ENCODE measurements around the gene EDEM2.
"Not testable (repeated sequence)": the region's sequence is repeated elsewhere in the genome, so short reads cannot be mapped to it uniquely, and the experiment has no call there.

The EDEM2 gene

DNA sequence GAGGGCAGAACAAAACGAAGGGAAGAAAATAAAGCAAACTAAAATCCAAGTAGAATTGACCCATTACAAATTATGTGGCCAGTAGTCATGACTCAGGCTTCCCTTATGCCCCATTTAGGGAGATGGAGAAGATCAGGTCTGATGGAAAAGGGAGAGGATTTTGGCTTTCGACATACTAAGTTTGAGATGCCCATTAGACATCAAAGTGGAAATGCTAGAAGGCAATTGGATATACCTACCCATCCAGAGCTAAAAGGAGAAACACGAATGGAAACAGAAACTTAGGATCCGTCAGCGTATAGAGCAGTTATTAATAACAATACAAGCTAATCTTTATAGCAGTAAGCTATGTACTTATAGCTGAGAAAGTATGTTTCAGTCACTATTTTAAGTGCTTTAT lies 59.3 kb downstream of the EDEM2 start:
- no peak for DNase-seq (ENCODE audit: low read depth in 2 of 2)

- DNase-seq (ENCODE audit: low read depth in 2 of 2): no peak
These were observed 59.8 kb downstream of the EDEM2 start for GRCh38 chr20:35087355-35087754.

- no peak for DNase-seq (ENCODE audit: low read depth in 2 of 2)
These were observed 61.5 kb downstream of the EDEM2 start for GRCh38 chr20:35085477-35086225.

- DNase-seq (ENCODE audit: low read depth in 2 of 2): no peak
These were observed 62.1 kb downstream of the EDEM2 start for GRCh38 chr20:35084998-35085397.

DNA sequence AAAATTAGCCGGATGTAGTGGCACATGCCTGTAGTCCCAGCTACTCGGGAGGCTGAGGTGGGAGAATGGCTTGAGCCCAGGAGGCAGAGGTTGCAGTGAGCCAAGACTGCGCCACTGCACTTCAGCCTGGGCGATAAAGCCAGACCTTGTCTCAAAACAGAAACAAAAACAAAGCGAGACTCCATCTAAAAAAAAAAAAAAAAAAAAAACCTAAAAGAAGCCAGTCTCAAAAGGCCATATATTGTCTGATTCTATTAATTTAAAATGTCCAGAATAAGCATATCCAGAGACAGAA lies 66.8 kb downstream of the EDEM2 start:
- DNase-seq (ENCODE audit: low read depth in 2 of 2): not testable (repeated sequence)

- DNase-seq (ENCODE audit: low read depth in 2 of 2): no peak
These were observed 67.4 kb downstream of the EDEM2 start for GRCh38 chr20:35079472-35080347.

- DNase-seq (ENCODE audit: low read depth in 2 of 2): no peak
These were observed 69.3 kb downstream of the EDEM2 start for GRCh38 chr20:35077872-35078271.

GRCh38 chr20:35077341-35077740 lies 69.8 kb downstream of the EDEM2 start:
- DNase-seq (ENCODE audit: low read depth in 2 of 2): no peak

- not testable (repeated sequence) for DNase-seq (ENCODE audit: low read depth in 2 of 2)
These were observed 75.5 kb downstream of the EDEM2 start for GRCh38 chr20:35071436-35072153.

- DNase-seq (ENCODE audit: low read depth in 2 of 2): no peak
These were observed 80.9 kb downstream of the EDEM2 start for GRCh38 chr20:35066194-35066593.

Data from stimulated activated CD4-positive, alpha-beta T cell treated with anti-CD3 and anti-CD28 coated beads, Interleukin-4, amount 100 ng/mL, for 48 hours (primary cell).